HG03575 (cell line): ENCODE measurements around the gene ATP8A1.

Experiments
- ATAC-seq: cut with Tn5 transposase; IDR thresholded peaks from one replicate; pipeline ENCODE4 v1.9.1; 2021; ENCODE audit not compliant: unreplicated experiment, insufficient number of reproducible peaks, low FRiP score; ENCODE audit errors: extremely low read depth

Gene ATP8A1

DNA sequence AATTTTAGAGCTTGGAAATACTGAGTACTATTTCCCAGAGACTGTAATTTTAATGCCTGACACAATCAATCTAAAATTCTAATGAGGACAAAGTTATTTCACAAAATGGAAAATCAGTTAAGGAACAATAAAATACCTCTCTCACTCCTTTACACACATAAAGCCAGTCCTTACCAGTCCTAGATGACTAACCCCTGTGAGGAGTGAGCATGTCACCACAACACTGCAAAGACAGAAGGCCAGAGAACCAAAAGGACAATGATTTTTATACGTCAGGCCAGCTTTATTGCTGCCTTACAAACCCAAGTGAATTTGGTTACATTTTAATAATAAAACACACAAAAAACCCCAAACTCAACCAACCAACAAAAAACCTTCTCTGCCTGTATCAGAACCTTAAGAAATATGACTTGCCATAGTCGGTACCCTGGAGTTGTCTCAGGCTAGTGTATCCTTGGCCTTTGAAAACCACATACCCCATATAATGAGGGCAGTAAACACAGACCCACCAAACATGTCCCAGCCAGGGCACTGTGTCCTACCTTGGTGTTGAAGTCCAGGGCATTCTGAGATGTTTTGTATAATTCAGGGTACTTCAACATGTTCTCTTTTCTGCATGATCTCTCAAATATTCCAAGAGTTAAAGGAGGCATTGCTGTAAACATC lies 202.0 kb downstream of the ATP8A1 start:
- ATAC-seq: no peak

DNA sequence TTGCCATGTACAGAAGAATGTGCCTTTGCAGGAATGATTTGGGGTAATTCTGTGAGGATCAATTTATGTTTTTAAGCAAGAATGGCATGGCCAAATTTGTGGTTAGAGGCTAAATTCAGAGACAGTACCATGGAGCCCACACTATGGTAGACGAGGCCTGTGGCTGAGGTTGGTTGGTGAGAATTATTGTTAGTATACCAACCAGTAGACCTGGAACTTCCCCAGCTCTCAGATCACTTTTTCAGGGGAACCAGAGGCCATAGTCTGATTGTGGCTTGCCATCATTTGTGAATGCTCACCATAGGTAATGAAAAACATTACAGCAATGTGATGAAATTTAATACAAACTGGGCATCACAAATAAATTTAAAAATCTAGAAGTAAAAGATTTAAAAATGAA lies 203.3 kb downstream of the ATP8A1 start:
- ATAC-seq: no peak

DNA sequence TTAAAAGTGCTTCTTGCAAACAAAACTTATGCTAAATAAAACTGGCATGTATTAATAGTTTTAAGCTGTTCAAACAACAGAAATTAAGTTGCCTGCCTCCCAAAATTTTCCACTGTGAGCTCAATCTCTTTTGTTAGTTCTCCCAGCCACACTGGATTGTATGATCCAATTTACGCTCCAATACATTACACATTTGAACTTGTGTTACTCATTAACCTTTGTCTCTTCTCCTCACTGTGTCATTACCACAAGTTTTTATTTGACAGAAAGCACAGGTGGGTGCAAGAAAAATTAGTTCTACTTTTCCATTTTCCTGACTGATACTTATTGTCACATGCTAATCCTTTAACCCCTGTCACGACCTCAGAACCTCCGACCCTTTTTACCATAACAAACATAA lies 204.1 kb downstream of the ATP8A1 start:
- no peak for ATAC-seq

DNA sequence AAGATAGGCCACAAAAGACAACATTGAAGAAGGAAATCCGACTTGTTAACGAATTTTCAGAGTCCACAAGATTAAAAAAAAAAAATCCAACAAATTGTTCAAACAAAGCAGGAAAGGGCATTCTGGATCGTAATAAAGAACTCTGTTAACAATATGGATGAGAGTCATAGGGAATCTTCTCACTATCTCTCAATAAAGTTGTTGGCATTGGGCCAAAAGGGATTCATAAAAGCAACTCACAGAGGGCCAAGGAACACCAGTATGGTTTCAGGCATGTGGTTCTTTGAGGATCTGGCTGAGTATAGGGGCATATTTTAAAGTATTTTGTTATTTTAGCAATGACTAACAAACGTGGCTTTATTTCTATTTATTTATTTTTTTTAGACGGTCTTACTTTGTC lies 210.1 kb downstream of the ATP8A1 start:
- no peak for ATAC-seq

DNA sequence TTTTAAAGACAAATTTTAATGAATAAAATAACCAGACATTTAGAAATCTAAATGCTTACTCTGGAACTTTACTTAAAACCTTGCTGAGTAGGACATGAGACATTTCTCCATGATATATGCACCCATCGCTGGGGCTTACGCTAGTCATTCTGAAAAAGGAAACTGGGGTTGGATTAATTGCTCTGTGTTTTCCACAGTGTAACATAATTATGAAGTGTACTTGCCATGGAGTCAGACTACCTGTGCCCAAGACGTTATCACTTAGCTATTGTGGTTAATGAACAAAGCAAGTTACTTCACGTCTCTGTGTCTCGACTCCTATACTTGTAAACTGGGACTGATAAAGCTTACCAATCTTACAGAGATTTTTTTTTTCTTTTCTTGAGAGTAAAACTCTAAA lies 211.9 kb downstream of the ATP8A1 start:
- no peak for ATAC-seq

DNA sequence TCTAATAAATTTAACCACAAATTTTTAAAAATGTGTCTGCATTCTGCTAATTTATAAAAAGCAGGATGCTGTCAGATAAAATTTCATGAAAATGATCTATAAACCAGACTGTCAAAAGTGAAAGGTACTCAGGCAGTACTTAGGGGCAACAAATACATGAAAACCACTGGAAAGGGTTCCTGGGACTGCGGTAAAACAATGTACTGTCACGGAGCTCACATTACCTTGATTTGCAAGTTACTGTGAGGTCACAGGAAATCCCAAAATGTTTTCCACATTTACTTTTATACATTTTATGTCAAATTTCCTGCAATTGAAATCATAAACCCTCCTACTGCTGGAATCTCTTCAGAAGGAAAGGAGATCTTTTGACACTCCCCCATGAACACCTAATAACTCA lies 214.3 kb downstream of the ATP8A1 start:
- no peak for ATAC-seq

DNA sequence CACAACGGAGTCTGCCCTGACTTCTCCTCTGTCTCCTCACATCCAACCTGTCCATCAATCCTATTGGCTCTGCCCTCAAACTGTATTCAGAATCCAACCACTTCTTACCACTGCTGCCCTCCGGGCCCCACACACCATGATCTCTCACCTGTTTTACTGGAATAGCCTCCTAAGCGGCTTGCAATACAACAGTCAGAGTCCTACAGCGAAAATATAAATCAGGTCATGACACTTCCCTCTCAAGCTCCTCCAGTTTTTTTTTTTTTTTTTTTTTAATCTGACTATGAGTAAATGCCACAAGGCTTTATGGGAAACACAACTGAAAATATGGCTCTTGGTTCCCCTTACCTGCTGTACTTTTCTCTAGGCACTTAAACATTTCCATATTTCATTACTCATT lies 216.8 kb downstream of the ATP8A1 start:
- no peak for ATAC-seq

DNA sequence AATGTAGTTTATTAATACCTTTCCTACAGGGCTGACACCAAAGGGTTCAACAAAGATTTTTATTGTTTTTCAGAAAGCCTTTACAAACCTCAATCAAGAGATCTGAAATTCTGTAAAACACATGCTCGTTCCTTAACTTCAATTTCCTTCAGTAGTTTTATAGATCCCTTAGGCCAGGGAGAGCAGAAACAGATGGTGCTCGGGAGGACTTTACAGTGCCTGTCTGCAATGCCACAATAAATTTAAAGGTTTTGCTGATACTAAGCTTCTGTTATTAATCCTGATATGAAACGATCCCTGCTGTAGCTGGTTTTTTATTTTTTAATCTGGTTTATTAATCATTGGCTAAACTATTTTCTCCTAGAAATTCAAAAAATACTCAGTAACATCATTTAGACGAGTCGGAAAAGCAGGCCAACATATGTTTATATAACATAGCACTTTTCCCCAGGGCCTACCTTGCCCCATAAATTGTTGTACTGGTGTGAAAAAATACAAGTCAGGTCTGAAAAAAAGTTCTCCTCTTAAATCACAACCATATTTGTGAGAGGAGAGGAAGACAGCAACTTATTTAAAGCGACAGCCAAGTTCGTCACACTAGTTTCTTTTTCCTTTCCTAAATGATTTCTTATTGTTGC lies 219.9 kb downstream of the ATP8A1 start:
- no peak for ATAC-seq

DNA sequence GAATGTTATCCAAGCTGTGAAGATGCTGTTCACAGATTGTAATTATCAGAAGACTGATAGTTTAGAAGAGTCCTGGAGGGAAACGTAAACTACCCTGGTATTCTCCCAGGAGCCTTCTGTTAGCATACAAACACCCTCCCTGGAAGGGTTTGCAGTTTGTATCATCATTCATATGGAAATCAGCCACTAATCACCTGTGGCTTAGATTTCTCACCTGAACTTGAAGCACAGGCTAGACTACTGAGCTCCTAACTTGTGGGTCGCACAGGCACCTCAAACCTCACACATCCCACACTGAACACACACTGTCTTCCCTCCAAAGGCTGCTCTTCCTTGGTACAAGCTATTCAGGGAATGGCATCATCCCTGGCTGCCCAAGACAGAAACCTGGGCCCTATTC lies 228.9 kb downstream of the ATP8A1 start:
- no peak for ATAC-seq

DNA sequence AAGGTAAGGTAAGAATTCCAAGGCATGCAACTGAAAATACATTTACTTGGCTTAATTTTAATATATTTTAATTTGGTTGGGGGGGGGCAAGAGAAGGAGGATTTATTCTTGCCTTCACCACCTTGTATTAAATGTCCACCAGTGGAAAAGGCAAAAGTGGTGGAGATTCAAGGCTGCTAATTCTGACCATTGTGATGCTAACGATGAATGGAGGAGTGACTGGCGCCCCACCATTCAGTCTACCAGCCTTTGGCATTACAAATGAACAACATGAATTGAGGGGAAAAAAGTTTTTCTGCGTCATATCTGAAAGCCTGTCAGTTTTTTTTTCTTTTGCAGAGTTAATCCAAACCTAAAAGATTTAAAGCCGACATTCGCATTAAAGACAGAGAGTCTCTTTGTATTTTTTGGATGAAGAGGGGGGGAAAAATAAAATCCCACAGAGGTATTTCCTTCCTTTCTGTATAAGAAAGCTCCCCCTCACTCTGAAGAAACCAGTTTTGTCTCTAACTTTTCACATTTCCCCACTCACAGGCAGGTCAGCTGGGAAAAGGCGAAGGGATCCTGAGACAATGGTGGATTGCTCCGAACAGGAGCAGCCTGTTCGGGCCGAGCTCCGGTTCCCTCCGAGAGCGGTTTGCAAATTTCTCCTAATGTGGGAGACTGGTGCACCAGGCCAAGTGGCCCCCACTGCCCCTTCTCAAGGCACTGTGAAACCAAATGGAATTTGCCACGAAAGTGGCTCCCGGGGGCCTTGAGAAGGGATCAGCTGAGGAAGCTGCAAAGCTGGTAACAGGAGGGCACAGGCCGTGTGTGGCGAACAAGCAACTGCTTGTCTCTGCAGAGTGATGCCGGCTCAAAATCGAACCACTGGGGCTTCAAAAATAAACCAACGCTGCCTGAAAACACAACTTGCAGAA lies 231.5 kb downstream of the ATP8A1 start:
- ATAC-seq: no peak

DNA sequence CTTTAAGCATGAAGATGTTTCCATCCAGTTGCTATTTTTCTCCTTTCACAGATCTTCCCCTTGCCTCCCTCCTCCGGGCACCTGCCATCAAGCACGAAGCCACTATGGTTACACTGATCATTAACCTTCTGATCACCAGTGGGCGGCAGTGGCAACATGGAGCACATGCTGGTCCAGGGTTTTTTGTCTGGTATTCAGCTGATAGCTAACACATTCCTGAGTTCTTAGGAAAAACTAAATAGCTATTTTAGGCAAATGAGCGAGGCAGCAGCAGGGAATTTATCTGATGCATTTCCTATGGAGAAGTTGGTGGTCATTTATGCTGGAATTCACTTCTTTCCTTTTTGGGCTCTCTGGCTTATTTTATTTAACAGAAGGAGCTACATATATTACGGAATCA lies 236.8 kb downstream of the ATP8A1 start:
- ATAC-seq: no peak

DNA sequence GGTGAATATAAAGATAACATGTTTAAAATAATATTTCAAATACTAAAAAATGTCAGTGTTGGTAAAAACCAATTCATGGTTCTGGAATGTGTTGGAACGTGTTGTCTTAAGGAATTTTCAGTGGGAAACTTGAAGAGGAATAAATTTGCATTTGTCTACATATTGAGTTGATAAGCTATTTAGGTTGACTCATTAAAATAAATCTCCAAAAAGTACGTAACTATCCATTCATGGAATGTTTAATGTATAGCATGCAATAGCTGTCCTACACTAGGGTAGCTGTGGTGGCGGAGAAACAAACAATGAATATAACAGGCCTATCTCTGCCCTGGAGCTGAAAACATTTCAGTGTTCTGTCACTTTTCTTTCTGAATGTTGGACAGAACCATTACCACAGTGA lies 239.4 kb downstream of the ATP8A1 start:
- ATAC-seq: no peak

DNA sequence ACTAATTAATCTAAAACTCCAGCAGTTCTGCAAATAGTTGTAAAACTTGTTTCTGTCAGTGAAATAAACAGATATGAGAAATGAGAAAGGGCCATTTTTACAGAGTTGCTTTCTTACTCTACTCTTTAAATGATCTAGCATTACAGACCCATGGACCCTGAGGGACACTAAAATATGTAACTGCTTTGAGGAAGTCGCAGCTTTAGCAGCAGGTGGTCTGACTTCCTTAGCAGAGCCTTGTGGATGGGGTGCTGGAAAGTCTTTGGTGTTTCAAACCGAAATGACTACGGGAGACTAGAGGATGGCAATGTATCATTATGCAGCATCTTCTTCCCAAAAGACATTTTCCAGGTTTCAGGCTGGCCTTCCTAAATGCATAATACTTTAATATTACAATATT lies 240.9 kb downstream of the ATP8A1 start:
- ATAC-seq: no peak

DNA sequence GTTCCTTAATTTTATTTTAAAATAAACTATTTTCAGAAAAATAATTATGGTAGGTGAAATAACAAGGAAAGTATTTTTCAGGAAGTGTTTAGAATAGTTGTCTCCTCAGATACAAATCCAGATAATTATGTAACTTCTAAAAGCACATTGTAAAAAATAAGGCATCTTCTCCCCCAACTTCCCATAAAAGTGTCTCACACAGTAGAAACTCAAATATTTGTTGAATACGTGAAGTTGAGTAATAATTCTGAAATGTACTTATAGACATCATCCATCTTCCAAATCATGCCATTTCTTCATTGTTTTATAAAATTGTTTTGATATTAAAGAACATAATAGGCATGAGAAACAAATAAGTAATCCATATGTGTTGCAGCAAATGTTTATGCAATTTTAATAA lies 241.6 kb downstream of the ATP8A1 start:
- ATAC-seq: no peak

DNA sequence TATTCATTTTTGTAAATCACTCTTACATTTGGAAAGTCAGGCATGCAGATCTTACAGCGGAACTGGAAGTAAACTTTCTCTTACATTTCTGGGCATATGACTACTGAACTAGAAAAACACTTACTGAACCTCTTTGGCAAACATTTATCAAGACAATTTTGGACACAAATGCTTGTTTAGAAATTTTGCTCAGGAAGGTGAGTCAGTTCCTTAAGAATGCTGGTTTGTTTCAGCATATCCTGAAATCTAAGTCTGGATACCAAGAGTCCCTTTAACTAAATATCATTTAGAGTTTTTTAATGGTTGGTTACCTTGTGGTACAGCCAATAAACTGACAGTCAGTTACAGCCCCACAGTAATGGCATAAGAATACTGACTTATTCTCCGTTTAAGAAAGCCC lies 244.7 kb downstream of the ATP8A1 start:
- no peak for ATAC-seq

DNA sequence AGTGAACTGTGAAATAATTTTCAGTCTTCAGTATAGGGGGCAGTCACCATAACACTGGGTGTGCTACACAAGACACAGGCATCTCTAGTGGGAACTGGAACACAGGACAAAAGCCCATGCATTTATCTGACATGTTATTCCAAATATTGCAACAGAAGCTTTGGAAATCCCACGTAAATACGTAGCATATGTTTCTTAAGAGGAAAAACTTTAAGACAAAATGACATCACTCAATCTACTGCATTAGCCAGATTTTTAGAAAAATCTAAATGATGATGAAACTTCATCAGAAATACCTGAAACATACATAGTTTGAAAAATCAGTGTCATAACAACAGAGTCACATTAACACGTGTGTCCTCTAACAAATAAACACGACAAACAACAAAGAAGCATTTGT lies 245.1 kb downstream of the ATP8A1 start:
- ATAC-seq: no peak

DNA sequence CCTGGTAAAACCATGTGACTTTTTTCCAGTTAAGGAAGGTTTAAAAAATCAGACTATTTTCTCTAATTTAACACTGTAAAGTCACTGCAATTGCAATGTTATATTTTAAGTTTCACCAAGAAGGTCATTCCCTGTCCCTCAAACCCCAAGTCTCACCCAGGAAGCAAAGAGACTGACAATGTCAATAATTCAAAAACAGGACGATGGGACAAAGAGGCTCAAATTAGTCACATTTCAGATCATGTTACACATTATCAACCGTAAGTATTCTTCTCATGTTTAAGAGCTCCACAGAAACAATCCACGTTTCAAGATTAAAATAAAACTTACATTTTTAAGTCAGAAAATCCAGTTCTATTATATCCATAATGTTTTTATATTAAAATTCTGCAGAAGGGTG lies 246.5 kb downstream of the ATP8A1 start:
- ATAC-seq: no peak

DNA sequence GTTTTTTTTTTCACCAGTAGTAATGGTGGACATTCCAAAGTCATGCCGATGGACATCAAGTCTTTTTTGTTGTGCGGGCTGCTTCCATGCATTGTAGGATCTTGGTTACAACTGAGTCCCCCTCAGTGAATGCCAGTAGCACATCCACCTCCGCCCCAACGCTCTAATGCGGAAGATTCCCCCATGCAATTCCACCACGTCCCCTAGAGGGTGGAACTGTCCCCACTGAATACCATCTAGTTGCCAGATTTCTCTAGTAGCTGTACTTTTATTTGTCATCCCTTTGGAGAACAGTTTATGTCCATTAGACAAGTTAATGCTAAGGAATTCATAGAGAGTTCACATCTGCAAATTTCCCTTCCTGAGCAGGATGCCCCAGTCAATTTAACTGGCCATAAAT lies 252.9 kb downstream of the ATP8A1 start:
- ATAC-seq: no peak

DNA sequence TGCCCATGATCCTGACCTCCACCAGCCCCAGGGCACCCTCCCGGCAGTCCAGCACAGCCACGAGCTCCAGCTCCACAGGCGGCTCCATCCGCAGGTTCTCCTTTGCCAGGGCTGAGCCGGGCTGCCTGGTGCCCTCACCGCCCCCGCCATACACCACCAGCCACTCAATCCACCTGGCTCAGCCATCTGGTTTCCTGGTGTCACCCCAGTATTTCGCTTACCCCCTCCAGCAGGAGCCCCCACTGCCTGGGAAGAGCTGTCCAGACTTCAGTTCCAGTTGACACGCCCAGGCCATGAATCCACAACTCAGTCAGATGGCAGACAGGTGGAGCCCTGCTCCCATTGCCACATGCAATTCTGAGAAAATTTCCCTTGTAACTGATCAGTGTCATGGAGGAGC lies 255.7 kb downstream of the ATP8A1 start:
- ATAC-seq: no peak

DNA sequence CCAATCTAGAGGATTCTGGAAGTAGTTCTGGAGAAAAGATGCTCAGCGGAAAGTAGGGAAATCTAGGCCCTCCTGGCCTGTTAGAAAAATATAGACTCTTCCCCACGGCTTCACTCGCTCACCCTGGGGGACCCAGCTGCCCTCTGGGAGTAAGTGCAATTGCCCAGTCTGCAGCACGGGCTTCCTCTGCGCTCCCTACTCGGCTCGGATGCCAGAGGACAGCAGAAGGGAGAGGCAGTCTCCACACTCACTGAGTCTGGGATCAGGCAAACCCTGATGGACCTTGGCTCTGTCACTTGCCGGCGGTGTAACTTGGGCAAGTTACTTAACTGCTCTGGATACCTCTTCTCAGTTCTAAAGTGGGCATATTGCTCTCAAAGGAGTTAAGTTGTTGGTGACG lies 257.5 kb downstream of the ATP8A1 start:
- no peak for ATAC-seq
